DMS53 treated with DMSO at 0.1 percent for 48 hours (cell line): ENCODE results near the gene CRTAP.
"Not testable (repeated sequence)": the region's sequence is repeated elsewhere in the genome, so short reads cannot be mapped to it uniquely, and the experiment has no call there.

ENCODE experiments used
- DNase-seq: peaks from one replicate; lab custom pipeline; 2025; ENCODE audit not compliant: unreplicated experiment; lab: John Stamatoyannopoulos, UW

Gene CRTAP

GRCh38 chr3:33113772-33114621 lies at the start of gene CRTAP:
Gene CRTAP, plus strand, starts transcription at chr3:33114014. Its CDS starts 64 bp downstream, at chr3:33114078.
- DNase-seq, result peak; percentile 6

DNA sequence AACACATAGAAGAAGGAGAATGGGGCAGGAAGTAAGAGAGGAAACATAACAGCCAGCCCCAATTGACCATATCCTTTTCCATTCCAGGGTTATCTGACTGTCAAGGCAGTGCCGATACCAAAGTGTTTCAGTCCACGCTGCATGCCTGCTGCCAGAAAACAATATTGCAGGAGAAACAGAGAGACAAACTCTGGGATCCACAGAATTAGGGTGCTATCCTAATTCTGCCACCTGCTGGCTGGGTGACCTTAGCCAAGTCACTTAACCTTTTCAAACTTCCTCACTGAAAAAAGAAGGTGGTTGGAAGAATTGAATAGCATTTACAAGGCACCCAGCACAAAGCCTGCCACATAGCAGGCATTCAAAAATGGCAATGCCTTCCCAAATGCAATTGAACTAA lies 48.9 kb upstream of the CRTAP start:
- no peak for DNase-seq

- no peak for DNase-seq
Observed at GRCh38 chr3:33067484-33067883, 46.3 kb upstream of the CRTAP start.

DNA sequence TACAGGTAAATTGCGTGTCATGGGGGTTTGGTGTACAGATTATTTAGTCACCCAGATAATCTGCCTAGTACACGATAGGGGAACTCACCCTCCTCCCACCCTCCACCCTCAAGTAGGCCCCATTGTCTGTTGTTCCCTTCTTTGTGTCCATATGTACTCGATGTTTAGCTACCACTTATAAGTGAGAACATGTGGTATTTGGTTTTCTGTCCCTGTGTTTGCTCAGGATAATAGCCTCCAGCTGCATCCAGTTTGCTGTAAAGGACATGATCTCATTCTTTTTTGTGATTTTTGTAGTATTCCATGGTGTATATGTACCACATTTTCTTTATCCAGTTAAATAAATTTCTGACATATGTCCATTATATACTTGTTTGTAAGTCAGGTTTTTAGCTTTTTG lies 44.0 kb upstream of the CRTAP start:
- peak; percentile 49 for DNase-seq

DNA sequence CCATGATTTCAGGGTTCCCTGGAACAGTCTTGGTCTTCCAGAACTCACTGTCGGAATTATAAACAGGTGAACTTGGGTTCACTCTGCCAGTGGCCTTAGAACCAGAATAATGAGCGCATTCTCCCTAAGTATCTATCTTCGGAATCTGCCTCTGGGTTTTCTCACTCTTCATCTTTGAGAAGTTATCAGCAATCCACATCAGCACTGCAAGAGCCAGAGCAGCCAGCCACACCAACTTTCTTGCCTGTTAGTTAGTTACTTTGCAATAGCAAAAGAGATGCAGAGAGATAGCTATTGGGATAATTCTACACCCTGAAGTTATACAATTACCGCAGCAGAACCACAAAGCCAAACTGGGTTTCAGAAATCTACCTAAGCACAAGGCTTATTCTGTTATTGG lies 42.6 kb upstream of the CRTAP start:
- DNase-seq, result no peak

GRCh38 chr3:33071946-33072345 lies 41.9 kb upstream of the CRTAP start:
- no peak for DNase-seq

DNA sequence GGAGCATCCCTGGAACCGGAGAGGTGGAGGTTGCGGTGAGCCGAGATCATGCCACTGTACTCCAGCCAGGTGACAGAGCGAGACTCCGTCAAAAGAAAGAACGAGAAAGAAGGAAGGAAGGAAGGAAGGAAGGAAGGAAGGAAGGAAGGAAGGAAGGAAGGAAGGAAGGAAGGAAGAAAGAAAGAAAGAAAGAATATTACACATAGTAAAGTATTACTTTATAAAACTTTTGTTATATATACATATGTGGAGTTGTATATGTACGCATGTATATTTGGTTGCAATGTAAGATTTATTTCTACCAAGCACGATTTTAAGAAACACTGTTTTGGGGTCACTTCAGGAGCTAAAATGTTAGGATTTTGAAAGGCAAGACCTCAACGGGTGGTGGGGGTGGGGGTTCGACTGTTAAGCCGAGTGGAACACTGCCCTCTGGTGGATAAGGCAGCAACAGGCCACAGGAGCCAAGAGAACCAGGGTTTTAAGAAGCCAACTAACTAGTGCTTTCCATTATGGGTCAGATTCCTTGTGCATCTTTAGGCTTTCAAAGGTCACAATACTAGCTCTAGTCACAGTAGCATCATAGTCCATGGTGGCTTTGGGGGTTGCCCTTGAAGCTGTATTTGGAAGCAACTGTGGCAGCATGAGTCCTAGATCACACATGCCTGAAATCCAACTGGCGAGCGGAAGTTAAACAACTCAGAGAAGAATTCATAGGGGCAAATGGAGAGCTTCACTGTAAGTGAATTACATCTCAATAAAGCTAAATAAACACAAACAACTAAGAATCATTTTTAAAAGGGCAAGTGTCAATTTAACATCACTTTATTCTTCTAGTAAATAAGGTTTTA lies 39.4 kb upstream of the CRTAP start:
- peak; percentile 6 for DNase-seq

DNA sequence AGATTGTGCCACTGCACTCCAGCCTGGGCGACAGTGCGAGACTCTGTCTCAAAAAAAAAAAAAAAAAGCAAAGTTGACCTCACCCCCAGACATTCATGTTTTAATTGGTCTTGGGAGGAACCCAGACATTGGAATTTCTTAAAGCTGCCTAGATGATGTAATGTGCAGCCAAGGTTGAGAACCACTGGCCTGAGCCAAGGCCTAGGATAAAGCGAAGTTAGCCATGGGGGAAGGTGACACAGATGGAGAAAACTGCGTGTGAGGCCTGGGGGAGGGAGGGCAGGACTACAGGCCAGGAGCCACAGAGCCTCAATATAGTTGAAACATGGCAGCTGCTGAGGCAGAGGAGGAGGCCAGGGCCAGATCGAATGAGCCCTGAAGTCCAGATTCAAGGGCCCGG lies 37.8 kb upstream of the CRTAP start:
- DNase-seq, result no peak

GRCh38 chr3:33076952-33077351 lies 36.9 kb upstream of the CRTAP start:
- no peak for DNase-seq

- no peak for DNase-seq
Observed at GRCh38 chr3:33077976-33078375, 35.8 kb upstream of the CRTAP start.

DNA sequence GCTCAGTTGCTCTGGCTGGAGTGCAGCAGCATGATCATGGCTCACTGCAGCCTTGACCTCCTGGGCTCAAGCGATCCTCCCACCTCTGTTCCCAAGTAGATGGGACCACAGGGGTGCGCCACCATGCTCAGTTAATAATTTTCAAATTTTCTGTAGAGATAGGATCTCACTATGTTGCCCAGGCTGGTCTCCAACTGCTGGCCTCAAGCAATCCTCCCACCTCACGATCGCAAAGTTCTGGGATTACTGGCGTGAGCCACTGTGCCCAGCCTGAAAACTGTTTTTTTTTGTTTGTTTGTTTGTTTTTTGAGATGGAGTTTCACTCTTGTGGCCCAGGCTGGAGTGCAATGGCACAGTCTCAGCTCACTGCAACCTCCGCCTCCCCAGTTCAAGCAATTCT lies 34.0 kb upstream of the CRTAP start:
- DNase-seq, result not testable (repeated sequence)

DNA sequence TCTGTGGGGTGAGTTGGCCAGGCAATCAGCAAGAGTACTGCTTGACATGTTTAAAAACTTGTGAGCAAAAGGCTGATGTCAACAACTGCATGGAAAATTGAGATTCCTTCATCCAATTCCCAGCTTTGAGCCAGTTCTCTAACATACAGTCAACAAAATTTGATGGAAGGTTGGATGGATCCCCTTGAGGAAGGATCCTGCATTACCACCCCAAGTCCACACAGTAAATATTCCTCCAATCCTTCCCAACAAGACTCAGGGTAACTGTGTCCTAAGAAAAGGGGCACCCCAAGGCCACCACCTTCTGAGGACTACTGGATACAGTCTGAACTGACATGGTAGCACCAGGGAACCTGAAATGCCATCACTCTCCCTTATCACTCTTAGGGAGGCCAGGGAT lies 32.0 kb upstream of the CRTAP start:
- no peak for DNase-seq

DNA sequence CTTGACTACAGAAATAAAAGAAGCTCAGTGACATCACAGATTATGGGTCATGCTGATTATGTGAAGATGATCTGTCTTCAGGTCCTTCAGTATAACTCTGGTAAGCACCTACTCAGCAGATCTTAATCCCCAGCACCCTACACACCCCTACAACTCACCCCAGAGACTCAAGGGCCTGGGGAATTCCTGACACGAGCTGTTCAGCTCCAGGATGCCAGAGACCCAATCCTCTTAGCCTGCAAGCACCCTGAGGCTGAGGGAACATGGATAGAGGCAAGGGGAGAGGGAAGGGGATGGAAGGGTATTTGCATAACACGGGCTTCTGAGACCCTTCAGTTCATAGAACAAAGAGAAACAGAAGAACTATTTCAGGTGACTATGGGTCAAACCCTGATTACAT lies 29.9 kb upstream of the CRTAP start:
- no peak for DNase-seq

DNA sequence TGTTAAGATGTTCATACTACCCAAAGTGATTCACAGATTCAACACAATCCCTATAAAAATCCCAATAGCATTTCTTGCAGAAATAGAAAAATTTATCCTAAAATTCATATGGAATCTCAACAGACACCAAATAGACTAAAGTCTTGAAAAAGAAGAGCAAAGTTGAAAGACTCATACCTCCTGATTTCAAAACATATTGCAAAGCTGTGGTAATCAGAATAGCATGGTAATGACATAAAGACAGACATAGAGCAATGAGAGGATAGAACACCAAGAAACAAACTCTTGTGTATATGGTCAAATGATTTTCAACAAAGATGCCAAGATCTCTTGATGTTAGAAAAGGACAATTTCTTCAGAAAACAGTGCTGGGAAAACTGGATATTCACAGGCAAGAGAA lies 25.1 kb upstream of the CRTAP start:
- no peak for DNase-seq

DNA sequence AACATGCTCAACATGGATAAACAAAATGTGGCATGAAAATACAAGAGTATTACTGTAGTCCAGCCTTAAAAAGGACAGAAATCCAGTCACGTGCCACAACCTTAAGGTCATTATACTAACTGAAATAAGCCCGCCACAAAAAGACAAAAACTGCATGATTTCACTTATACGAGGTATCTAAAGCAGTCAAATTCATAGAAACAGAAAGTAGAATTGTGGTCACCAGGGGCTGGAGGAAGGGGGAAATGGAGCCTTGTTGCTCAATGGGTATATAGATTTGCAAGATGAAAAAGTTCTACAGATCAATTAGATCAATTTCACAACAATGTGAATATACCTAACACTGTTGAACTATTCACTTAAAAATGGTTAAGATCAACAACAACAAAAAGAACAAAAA lies 24.3 kb upstream of the CRTAP start:
- DNase-seq, result no peak

DNA sequence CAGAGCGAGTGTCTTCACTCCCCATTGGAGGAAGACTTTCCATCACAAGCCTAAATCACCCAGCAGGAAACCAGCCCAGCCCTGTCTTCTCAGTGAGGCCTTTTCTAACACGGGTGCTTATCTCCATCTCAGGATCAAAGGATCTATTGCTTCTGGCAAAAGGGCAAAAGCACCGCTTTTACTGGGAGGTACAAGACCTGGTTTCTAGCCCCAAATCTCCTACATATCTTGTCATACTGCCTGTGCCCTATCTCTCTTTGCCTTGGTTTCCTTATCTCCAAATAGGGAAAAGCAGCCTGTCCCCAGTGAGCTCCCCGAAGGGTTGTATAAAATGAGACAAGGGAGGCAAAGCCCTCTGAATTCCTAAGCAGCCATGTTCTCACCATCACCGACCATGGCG lies 22.1 kb upstream of the CRTAP start:
- DNase-seq, result no peak

GRCh38 chr3:33092496-33093254 lies 21.1 kb upstream of the CRTAP start:
- DNase-seq, result no peak

DNA sequence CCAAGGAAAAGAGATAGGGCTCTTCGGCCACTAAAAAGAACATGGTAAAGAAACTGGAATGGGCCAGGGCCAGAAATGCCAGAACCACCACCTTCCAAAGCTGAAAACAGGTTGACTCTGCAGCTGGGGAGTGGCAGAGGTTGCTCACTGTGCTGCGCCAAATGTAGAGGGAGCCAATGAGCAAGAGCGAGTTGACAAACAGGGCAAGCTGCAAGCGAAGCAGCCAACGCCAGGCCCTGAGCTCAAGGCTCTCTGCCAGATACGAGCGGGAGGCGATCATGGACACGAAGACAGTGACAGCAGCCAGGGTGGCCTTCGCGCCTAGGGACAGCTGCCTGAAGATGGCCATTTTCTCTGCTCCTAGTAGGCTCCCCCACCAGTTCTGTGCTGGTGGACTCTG lies 20.0 kb upstream of the CRTAP start:
- no peak for DNase-seq

DNA sequence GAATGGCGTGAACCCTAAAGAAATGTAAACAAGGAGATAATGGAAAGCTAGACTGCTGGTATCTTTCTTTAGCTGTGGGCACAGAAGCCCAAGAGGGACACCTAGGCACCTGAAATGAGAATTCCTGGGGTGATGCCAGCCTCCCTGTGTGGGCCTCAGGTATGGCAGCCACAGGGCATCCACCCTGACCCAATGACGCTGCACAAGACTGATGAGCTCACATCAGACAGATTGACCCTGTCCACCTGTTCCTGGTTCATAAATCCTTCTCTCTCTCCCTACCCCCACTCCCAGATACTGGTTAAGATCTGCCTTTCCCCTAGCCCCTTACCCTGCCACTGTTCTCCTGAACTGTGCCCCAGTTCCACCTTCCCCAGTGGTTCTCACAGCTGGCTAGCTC lies 18.4 kb upstream of the CRTAP start:
- no peak for DNase-seq

DNA sequence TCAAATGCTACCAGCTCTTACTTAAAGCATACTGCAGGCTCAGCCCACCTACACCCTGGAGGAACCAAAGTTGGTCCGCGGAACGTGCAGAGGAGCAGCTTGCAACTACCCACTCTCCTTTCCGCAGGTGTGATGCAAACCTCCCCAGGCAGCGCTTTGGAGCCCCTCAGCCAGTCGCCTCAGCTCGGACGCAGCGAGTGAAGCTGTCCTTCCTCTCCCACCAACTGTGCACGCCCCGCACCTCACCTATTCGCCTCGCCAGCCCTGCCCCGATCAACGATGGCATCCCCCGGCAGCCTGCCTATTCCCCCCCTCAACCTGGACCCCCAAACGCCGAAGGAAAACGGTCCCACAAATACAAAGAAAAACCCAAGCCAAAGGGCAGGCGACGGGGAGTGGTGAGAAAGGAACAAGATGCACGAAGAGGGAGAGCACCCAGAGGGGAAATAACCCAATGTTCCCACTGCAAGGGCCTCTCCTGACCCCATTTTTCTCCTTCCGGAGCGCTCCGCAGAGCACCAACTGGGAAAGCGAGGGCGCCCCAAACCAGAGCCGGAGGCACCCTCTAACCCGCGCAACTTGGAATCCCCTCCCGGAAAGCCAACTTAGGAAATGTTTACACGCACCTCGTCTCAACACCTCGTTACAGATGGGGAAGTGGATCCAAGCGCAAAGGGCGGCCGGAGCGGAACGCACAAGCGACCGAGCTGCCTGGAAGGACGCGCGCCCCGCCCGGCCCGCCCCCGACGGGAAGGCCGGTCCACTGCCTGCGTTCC lies 17.5 kb upstream of the CRTAP start:
- DNase-seq, result no peak
